Stimulated activated naive CD8-positive, alpha-beta T cell treated with anti-CD3 and anti-CD28 coated beads, Interleukin-15, Interleukin-2, amounts not matched to agents 100 ng/mL and 50 ng/mL, for 24 hours (primary cell): ENCODE data around the gene GINS1.

Experiments used
- H3K27ac Mint-ChIP-seq: one replicate; pipeline ENCODE4 v1.8.0; 2021; ENCODE audit warnings: mild to moderate bottlenecking, mixed read lengths
- H3K27me3 Mint-ChIP-seq: one replicate; pipeline ENCODE4 v1.8.0; 2021; ENCODE audit warnings: mixed read lengths
- H3K36me3 Mint-ChIP-seq: one replicate; pipeline ENCODE4 v1.8.0; 2021; ENCODE audit warnings: low read depth, mixed read lengths
- H3K4me1 Mint-ChIP-seq: one replicate; pipeline ENCODE4 v1.8.0; 2021; ENCODE audit warnings: low read depth, mixed read lengths
- H3K4me3 Mint-ChIP-seq: one replicate; pipeline ENCODE4 v1.8.0; 2021; ENCODE audit warnings: mild to moderate bottlenecking, mixed read lengths
- H3K9me3 Mint-ChIP-seq: one replicate; pipeline ENCODE4 v1.8.0; 2021; ENCODE audit warnings: mixed read lengths

The GINS1 gene

DNA sequence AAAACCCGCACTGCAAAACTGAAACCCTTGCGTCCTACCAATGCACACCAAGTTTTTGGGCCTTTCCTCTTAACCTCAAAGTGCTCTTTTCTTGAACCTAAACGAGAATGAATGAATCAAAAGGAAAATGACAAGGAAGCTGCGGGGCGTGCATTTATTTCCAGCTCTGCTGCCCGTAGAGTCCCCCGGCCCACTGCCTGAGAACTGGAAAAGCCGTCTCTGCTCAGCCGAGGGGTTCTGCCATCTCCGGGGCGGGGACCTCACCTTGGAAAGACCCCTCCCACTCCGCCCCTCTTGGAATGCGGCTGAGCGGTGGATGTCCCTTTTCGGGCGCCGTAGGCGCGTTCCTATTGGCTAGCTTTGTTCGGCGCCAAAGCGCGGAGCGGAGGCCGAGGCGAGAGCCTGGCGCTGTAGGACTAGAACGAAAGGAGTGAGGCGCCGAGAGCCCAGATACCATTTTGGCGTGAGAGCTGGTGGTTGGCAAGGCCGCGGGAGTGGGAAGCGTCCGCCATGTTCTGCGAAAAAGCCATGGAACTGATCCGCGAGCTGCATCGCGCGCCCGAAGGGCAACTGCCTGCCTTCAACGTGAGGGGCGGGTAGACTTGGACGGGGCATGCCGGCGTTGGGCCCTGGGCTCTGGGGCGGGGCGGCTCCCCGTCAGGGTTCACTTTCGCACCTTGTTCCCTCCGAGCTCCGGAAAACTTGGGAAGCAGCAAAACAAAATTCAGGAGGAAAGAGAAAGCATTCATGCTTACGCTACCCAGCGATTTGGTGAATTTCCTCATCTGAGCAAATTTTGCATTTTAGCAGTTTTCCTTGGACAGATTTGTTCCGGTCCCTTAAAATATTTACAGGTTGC is at the start of gene GINS1:
Gene GINS1, plus strand, starts transcription at position 363 of the 859 bp plus-strand sequence. Its CDS starts 148 bp downstream, at position 511.
- H3K9me3 Mint-ChIP-seq = peaks cover 15% of the 10 kb centered on the region
- H3K36me3 Mint-ChIP-seq = peaks cover 14% of the 10 kb centered on the region
- H3K4me1 Mint-ChIP-seq = peaks cover 23% of the 10 kb centered on the region
- peak within 1 kb of the TSS; percentile 95 for H3K27ac Mint-ChIP-seq
- H3K4me3 Mint-ChIP-seq = peak within 1 kb of the TSS; percentile 97
- no peaks in the 10 kb centered on the region for H3K27me3 Mint-ChIP-seq

DNA sequence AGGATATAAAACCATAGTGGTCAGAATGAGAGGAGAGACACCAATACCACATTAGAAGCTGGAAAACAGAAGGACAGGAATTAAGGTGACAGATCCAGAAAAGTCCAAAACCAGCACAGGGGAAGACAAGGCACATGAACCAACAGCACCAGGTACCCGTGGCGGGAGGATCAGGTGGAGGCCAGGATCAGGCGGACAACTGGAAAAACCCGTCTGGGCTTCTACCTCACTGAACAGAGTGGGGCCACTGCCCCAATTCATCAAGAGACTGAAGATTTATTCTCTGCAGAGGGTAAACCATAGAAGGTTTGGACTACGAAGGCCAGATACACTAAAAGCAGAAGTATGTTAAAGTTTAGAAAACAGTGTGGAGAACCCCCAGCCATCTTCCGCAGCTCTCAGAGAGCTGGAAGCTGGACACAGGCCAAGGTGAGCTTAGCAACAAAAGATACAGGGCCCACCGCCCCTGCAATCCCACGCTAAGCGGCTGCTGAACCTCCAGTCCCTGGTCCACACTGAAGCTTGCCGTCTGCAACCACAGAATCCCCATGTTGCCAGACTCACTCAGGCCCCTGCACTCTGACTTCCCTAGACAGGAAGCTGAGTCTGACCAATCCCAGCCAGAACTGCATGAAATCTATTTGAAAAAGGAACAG is 46.7 kb upstream of the GINS1 start:
- Mint-ChIP-seq H3K27me3 (no peaks in the 10 kb centered on the region), H3K4me1 (peaks cover 10% of the 10 kb centered on the region), H3K4me3 (no peak overlapping the region), H3K9me3 (no peaks in the 10 kb centered on the region), H3K27ac (no peak overlapping the region), H3K36me3 (peaks cover 8% of the 10 kb centered on the region)

DNA sequence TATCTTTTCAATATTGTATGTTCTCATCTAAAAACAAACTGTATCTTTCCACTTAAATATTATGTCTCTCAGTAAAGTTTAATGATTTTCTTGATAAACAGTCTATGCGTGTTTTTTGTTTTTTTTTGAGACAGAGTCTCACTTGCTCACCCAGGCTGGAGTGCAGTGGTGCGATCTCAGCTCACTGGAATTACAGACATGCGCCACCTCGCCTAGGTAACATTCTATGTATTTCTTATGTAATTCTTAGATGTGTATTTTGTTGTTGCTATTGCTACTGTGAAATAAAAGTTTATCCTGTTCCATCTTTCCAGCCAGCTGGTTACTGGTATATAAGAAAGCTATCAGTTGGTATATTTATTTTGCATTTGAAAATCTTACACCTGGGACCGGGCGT is 46.2 kb upstream of the GINS1 start:
- Mint-ChIP-seq H3K36me3 (peaks cover 8% of the 10 kb centered on the region), H3K27ac (no peak overlapping the region)

DNA sequence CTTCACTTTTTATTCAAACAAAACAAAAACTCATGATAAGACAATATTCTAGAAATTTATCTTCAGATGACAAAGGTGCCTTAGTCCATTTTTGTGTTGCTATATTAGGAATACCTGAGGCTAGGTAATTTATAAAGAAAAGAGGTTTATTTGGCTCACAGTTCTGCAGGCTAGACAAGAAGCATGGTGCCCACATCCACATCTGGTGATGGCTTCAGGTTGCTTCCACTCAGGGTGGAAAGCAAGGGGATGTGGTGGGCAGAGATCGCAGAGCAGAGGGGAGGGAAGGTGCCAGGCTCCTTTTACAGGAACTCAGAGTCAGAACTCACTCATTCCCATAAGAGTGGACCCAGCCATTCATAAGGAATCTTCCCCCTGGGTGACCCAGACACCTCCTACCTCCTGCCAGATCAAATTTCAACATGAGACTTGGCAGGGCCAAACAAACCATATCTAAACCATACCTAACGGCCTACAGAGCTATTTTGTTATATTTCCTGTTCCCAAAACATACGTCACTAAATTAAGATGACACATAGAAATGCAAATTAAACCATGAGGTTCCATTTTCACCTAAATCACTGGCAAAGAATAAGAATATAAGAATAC is 43.2 kb upstream of the GINS1 start:
- Mint-ChIP-seq H3K4me3 (no peak overlapping the region), H3K36me3 (peaks cover 8% of the 10 kb centered on the region), H3K27me3 (no peaks in the 10 kb centered on the region), H3K9me3 (no peaks in the 10 kb centered on the region), H3K27ac (no peak overlapping the region), H3K4me1 (no peaks in the 10 kb centered on the region)

More for the DNA sequence above, 46.2 kb upstream of the GINS1 start:
- H3K9me3 Mint-ChIP-seq = no peaks in the 10 kb centered on the region
- H3K4me3 Mint-ChIP-seq = no peak overlapping the region
- peaks cover 5% of the 10 kb centered on the region for H3K4me1 Mint-ChIP-seq
- H3K27me3 Mint-ChIP-seq = no peaks in the 10 kb centered on the region

DNA sequence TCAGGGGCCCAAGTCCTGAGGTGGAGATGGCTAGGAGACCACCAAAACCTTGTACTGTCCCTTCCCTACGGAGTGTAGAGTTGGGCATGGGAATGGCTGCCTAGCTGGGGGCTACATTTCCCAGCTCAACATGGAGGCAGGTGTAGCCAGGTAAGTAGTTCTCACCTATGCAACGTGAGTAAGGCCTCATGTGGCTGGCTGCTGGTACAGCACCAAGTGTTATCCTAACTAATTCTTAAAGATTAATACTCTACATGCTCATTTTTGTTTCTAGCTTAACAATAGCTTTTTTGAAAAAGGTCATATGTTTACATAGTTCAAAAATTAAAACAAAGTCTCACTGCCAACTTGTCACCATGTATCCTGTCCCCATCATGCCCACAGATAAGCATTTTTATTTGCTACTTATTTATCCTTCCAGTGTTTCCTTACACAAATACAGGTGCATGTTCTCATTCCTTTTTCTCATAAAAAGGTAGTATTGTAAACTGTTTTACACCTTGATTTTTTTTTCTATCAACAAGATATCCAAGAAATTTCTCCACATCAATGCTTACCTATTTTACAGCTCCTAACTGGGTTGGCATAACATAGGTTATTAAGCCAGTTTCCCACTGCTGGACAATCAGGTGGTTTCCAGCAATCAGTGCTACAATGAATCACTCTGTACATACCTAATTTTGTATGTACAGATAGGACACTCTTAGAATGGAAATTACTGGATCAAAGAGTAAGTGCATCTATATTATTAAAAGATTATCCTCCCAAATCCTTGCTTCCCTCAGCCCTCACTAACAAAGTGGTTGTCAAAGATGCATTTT is 42.4 kb upstream of the GINS1 start:
- Mint-ChIP-seq H3K36me3 (peaks cover 8% of the 10 kb centered on the region), H3K27ac (no peak overlapping the region), H3K4me1 (no peaks in the 10 kb centered on the region), H3K27me3 (no peaks in the 10 kb centered on the region), H3K4me3 (no peak overlapping the region), H3K9me3 (no peaks in the 10 kb centered on the region)

DNA sequence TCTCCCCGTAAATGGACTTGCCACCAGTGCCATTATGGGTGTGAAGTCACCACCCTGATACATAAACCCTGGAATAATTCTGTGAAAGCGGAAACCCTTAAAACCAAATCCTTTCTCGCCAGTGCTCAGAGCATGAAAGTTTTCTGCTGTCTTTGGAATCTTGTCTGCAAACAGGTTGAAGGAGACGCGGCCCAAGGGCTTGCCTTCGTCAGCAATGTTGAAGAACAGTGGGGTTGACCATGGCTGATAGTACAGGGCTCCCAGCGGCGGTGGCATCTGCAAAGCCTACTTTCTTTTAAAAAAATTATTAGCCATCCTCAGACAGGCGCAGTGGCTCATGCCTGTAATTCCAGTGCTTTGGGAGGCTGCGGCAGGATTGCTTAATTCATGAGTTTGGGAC is 38.9 kb upstream of the GINS1 start:
- Mint-ChIP-seq H3K9me3 (no peaks in the 10 kb centered on the region), H3K4me1 (peaks cover 18% of the 10 kb centered on the region), H3K36me3 (peaks cover 15% of the 10 kb centered on the region), H3K27ac (no peak overlapping the region), H3K27me3 (no peaks in the 10 kb centered on the region), H3K4me3 (no peak overlapping the region)

DNA sequence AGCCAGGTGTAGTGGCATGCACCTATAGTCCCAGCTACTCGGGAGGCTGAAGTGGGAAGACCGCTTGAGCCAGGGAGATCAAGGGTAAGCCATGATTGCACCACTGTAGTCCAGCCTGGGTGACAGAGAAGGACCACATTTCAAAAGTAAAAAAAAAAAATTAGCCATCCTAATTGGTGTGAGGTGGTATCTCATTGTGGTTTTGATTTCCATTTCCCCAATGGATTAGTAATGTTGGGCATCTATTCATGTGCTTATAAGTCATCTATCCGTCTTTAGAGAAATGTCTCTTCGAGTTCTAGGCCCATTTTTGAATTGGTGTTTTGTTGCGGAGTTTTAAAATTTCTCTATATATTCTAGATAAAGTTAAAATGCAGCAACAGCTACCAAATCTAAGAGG is 38.5 kb upstream of the GINS1 start:
- H3K9me3 Mint-ChIP-seq = no peaks in the 10 kb centered on the region
- peaks cover 18% of the 10 kb centered on the region for H3K36me3 Mint-ChIP-seq
- no peak overlapping the region for H3K4me3 Mint-ChIP-seq
- no peaks in the 10 kb centered on the region for H3K27me3 Mint-ChIP-seq
- peaks cover 19% of the 10 kb centered on the region for H3K4me1 Mint-ChIP-seq
- H3K27ac Mint-ChIP-seq = no peak overlapping the region

DNA sequence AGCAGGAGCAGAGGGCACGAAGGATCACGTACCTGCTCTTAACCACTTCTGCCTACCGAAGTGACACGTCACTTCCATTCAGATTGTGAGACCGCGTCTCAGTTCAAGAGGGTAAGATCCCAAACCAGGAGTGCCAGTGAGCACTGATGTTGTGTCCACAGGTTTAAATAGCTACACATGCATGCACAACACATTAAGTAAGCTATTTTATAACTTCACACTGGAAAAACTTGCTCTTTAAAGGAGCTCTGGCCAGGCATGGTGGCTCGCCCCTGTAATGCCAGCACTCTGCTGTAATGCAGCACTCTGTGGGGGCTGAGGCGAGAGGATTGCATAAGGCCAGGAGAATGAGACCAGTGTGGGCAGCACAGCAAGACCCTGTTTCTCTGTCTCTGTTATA is 37.9 kb upstream of the GINS1 start:
- H3K4me3 Mint-ChIP-seq = no peak overlapping the region
- peaks cover 19% of the 10 kb centered on the region for H3K4me1 Mint-ChIP-seq
- H3K27ac Mint-ChIP-seq = no peak overlapping the region
- H3K36me3 Mint-ChIP-seq = peaks cover 16% of the 10 kb centered on the region
- no peaks in the 10 kb centered on the region for H3K9me3 Mint-ChIP-seq
- no peaks in the 10 kb centered on the region for H3K27me3 Mint-ChIP-seq

DNA sequence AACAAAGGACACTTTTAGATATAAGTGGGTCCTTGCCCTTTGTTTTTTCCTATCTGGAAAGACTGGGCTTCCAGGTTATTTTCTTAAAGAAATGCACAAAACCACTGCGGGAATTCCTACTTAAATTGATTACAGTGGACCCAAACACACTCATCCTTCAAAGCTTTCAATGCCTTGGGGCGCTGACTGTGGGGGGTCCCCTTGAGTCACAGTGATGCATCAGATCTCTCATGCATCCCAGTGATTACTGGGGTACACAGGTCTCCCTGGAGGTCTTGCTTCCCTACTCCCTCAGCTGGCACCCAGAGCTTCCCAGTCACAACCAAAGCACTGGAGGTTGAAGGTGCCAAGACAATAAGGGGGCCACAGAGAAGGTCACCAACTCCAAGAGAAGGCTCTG is 37.5 kb upstream of the GINS1 start:
- H3K4me1 Mint-ChIP-seq = peaks cover 19% of the 10 kb centered on the region
- H3K27me3 Mint-ChIP-seq = no peaks in the 10 kb centered on the region
- H3K36me3 Mint-ChIP-seq = peaks cover 19% of the 10 kb centered on the region
- no peak overlapping the region for H3K4me3 Mint-ChIP-seq
- H3K9me3 Mint-ChIP-seq = no peaks in the 10 kb centered on the region
- no peak overlapping the region for H3K27ac Mint-ChIP-seq

DNA sequence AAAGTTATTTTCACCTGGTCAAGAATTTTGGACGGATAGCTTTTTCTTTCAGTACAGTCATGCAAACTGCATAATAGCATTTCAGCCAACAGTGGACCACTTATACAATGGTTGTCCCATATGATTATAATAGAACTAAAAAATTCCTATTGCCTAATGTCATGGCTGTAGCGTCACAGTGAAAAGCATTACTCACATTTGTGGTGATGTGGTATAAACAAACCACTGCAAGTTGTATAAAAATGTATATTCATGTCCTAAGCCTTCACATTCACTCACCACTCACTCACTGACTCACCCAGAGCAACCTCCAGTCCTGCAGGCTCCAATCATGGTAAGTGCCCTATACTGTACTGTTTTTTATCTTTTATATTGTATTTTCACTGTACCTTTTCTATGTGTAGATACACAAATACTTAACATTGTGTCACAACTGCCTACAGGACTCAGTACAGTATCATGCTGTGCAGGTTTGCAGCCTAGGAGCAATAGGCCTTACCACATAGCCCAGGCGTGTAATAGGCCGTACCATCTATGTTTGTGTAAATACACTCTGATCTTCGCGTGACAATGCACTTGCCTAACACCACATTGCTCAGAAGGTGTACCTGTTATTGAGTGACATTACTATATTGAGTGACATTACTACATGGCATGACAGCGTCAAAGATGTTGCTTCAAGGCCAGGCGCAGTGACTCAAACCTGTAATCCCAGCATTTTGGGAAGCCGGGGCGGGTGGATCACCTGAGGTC is 34.7 kb upstream of the GINS1 start:
- H3K36me3 Mint-ChIP-seq = peaks cover 19% of the 10 kb centered on the region
- peaks cover 19% of the 10 kb centered on the region for H3K4me1 Mint-ChIP-seq
- H3K9me3 Mint-ChIP-seq = no peaks in the 10 kb centered on the region
- H3K4me3 Mint-ChIP-seq = no peak overlapping the region
- no peaks in the 10 kb centered on the region for H3K27me3 Mint-ChIP-seq
- peak overlapping the region; percentile 26 for H3K27ac Mint-ChIP-seq

DNA sequence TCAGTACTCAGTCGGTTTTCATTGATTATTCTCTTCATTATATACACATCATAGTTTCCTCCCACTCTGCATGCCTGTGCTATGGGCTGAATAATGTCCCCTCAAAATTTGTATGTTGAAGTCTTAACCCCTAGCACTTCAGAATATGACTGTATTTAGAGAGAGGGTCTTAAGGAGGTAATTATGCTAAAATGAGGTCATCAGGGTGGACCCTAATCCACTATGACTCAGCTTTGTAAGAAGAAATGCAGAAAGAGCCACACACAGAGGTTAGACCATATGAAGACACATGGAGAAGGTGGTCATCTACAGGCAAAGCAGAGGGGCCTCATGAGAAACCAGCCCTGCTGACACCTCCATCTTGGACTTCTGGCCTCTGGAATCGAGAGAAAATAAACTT is 32.6 kb upstream of the GINS1 start:
- Mint-ChIP-seq H3K4me1 (peaks cover 25% of the 10 kb centered on the region), H3K9me3 (no peaks in the 10 kb centered on the region), H3K4me3 (no peak overlapping the region), H3K27me3 (no peaks in the 10 kb centered on the region), H3K36me3 (peaks cover 19% of the 10 kb centered on the region), H3K27ac (no peak overlapping the region)

DNA sequence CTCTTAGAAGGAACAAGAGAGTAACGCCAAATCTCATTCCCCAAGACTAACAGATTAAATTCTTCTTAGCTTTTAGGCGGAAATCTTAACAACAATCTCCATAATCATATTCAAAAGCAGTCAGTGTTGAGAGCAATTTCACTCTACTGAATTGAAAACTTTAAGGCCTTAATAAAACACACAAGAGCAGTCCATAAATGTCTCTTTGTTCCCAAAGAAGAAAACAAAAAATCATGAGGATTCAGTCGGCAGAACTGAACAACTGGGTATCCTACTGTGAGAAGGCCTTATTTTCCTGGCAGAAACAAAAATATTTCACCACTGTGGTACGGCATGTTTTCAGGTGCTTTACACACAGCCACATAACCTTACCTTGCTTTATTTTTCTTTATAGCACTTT is 31.2 kb upstream of the GINS1 start:
- H3K36me3 Mint-ChIP-seq = peaks cover 19% of the 10 kb centered on the region

DNA sequence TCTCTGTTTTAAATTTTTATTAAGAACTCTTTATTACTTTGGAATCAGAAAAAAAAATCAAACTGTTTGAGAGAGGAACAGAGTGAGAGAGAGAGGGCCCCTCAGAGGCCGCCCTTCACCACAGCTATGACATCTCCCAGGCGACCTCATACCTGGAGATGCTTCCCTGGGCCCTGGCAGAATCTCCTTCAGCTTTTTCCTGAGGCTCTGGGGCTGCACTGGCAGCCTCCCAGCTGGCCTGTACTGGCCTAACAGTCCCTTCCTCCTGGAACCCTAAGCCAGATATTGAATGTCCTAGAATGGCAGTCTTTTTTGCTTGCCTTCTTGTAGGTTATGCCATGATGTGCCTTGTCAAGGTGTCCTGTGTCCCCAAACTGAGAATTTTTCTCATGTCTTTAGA is 30.6 kb upstream of the GINS1 start:
- Mint-ChIP-seq H3K4me1 (peaks cover 18% of the 10 kb centered on the region), H3K27me3 (no peaks in the 10 kb centered on the region), H3K36me3 (peaks cover 16% of the 10 kb centered on the region), H3K27ac (no peak overlapping the region), H3K4me3 (no peak overlapping the region), H3K9me3 (no peaks in the 10 kb centered on the region)

More for the DNA sequence above, 31.2 kb upstream of the GINS1 start:
- Mint-ChIP-seq H3K4me3 (no peak overlapping the region), H3K27ac (no peak overlapping the region), H3K9me3 (no peaks in the 10 kb centered on the region), H3K4me1 (peaks cover 24% of the 10 kb centered on the region), H3K27me3 (no peaks in the 10 kb centered on the region)
